ENCODE measurements around the gene PCSK6.

PCSK6 gene

DNA sequence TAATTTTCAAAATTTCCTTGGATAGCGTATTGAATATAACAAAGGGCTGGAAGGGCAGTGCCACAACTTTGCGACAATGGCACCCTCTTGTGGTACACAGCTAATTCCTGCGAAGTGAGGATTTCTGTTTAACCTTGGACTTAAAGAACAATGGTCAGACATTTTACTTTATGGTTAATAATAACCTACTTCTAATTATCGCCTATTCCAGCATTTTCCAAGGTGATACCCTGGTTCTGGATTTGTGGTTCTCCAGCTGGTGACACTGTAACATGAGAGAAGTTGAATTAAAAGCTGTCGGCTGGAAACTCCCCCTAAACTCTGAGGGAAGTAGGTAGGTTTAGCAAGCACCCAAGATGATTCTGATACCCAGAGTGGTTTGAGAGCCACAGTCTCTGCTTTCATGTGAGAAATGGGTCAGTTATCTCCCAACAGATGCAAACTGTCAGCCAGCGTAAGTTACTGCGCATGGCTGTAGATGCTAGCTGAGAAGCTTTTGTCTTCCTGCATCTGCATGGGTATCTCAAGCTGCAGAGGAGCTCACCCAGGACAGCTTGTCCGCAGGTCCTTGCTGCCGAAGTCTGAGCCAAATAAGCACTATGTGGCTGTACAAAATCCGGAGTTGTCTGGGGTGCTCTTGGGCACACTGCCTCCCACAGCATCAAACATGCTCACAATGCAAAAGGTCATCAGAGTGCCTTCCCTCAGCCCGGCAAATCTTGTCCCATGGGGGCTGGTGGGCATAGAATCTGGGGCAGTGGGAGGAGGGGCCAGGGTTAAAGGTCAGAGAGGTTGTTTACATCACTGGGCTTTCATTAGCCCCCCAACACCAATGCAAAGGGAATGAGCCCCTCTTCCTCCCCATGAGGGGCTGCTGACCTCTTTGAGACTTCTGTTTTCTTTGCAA is 231.0 kb downstream of the PCSK6 start:
- H3K27me3 Mint-ChIP-seq (ENCODE audit: low read depth) = peaks cover 3% of the 10 kb centered on the region
- no peaks in the 10 kb centered on the region for H3K9me3 Mint-ChIP-seq
- TF ChIP-seq, protein P1, sequence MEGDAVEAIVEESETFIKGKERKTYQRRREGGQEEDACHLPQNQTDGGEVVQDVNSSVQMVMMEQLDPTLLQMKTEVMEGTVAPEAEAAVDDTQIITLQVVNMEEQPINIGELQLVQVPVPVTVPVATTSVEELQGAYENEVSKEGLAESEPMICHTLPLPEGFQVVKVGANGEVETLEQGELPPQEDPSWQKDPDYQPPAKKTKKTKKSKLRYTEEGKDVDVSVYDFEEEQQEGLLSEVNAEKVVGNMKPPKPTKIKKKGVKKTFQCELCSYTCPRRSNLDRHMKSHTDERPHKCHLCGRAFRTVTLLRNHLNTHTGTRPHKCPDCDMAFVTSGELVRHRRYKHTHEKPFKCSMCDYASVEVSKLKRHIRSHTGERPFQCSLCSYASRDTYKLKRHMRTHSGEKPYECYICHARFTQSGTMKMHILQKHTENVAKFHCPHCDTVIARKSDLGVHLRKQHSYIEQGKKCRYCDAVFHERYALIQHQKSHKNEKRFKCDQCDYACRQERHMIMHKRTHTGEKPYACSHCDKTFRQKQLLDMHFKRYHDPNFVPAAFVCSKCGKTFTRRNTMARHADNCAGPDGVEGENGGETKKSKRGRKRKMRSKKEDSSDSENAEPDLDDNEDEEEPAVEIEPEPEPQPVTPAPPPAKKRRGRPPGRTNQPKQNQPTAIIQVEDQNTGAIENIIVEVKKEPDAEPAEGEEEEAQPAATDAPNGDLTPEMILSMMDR (IDR thresholded peaks at IDR 0.05; ENCODE audit: unreplicated experiment in 3 of 3) = peak; percentile 86 to 94 (median 86)
- H3K4me3 Mint-ChIP-seq = peak overlapping the region in 2 of 3 experiments; percentile 23 to 59
- no peaks in the 10 kb centered on the region for H3K36me3 Mint-ChIP-seq (ENCODE audit: low read depth)
- peak overlapping the region; percentile 13 to 89 (median 88) for H3K27ac Mint-ChIP-seq
- peaks cover 39% of the 10 kb centered on the region for H3K4me1 Mint-ChIP-seq

DNA sequence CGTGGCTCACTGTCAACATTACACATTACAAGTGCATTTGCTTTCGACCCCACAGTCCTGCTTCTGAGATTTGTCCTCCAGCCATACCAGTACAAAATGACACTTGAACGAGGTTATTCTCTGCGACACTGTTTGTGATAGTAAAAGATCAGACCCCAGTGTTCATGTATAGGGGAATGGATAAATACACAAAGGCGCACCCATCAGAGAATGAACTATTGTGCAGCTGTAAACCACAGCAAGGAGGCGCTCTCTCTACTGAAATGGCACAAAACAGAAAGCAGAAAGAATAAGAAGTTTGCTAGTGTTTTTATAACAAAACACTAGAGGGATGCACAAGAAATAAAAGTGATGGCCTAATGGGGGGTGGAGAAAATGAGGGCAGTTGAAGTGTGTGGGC is 232.8 kb downstream of the PCSK6 start:
- no peak overlapping the region for H3K4me3 Mint-ChIP-seq
- H3K27ac Mint-ChIP-seq = peak overlapping the region in 2 of 3 experiments; percentile 82 to 95
- no peaks in the 10 kb centered on the region for H3K36me3 Mint-ChIP-seq (ENCODE audit: low read depth)
- H3K27me3 Mint-ChIP-seq (ENCODE audit: low read depth) = peaks cover 3% of the 10 kb centered on the region
- H3K4me1 Mint-ChIP-seq = peaks cover 51% of the 10 kb centered on the region
- TF ChIP-seq, protein P1 (IDR thresholded peaks at IDR 0.05; ENCODE audit: unreplicated experiment in 3 of 3) = no peak
- no peaks in the 10 kb centered on the region for H3K9me3 Mint-ChIP-seq

DNA sequence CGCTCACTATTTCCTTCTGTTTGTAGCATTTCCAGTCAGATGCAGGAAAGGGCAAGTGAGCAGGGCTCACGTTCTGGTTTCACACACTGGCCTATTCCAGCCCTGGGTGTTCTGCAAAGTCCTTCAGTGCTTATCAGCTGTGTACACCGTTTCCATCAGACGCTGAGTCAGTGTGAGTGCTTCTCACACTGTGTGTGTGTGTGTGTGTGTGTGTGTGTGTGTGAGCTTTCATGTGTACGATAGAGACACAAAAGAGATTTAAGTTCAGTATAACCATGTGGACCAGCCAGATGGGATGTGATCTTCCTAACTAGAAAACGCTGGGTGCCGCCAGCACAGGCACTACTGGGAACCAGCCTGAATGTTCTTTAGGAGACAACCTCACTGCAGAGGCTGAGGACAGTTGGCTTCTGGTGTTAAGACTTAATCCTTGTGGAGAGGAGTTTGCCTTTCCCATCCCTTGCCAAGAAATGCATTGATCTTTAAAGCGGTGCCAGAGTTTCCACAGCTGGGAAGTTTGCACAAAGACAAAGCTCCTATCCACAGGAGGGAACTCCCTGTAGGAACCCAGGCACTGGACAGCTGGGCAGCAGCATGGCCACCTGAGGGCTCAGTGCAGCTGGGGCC is 233.8 kb downstream of the PCSK6 start:
- peaks cover 51% of the 10 kb centered on the region for H3K4me1 Mint-ChIP-seq
- H3K9me3 Mint-ChIP-seq = no peaks in the 10 kb centered on the region
- H3K27me3 Mint-ChIP-seq (ENCODE audit: low read depth) = peaks cover 3% of the 10 kb centered on the region
- peak overlapping the region; percentile 82 to 95 (median 93) for H3K27ac Mint-ChIP-seq
- H3K36me3 Mint-ChIP-seq (ENCODE audit: low read depth) = no peaks in the 10 kb centered on the region
- TF ChIP-seq, protein P1 (IDR thresholded peaks at IDR 0.05; ENCODE audit: unreplicated experiment in 3 of 3) = no peak
- H3K4me3 Mint-ChIP-seq = peak overlapping the region; percentile 4 to 69 (median 48)

DNA sequence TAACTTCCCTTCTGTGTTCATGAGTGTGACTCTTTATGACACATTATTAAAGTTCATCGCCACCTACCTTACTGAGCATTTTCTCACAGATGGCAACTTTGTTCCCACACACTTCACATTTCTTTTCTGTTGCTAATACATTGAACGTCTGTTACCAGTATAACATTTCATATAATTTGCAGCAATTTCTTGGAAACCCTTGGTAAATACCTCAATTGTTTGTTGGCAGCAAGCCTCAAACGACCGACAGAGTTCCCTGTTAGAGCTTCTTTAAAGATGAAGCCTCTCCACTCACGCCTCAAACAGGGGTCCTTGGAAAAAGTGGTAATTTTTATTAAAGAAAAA is 234.5 kb downstream of the PCSK6 start:
- peaks cover 3% of the 10 kb centered on the region for H3K36me3 Mint-ChIP-seq (ENCODE audit: low read depth)
- peaks cover 3% of the 10 kb centered on the region for H3K27me3 Mint-ChIP-seq (ENCODE audit: low read depth)
- no peaks in the 10 kb centered on the region for H3K9me3 Mint-ChIP-seq
- peak overlapping the region in 2 of 3 experiments; percentile 15 to 82 for H3K4me3 Mint-ChIP-seq
- H3K4me1 Mint-ChIP-seq = peaks cover 58% of the 10 kb centered on the region
- peak overlapping the region; percentile 82 to 95 (median 93) for H3K27ac Mint-ChIP-seq
- TF ChIP-seq, protein P1 (IDR thresholded peaks at IDR 0.05; ENCODE audit: unreplicated experiment in 3 of 3) = no peak

DNA sequence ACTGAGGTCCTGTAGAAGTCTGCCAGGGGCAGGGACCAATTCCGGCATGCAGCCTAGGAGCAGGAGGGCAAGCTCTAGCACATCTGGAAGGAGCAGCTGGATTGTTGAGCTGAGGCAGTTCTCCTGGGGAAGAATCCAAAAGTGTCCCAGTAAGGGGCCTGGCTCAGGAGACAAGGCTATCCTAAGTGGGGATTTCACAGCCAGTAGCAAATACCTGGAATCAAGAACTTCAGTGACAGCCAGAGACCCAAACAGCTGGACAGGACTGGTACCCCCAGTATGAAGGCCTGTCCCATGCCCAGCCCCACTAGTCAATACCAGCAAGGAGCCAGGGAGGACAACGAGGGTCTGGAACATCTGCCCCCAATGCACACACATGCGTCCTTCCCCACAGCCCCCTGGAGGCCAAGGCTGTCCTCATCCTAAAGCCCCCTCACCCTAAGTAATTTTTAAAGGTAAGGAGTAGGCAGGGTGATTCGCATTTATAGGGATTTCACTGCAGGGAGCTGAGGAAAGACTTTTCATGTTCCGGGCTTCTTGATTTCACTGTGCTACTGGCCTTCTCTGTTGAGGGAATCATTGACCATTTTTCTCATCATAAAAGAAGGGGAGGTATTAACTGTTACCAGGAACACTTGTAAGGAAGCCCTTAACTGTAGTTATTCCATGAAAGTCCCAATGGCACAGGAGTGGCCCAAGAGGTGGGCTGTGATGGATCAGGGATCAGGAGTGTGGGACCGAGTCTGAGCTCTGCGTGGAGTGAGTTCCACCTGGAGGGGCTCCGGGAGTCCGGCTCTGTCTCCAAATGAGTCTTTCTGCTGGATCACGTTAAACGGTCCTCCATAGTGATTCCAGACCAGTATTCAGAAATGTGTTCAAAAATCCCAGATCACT is 235.1 kb downstream of the PCSK6 start:
- Mint-ChIP-seq H3K9me3 (no peaks in the 10 kb centered on the region), H3K36me3 (ENCODE audit: low read depth) (peaks cover 3% of the 10 kb centered on the region), H3K27ac (peak overlapping the region in 2 of 3 experiments; percentile 93 to 95), H3K4me3 (peak overlapping the region; percentile 15 to 82 (median 19)), H3K27me3 (ENCODE audit: low read depth) (peaks cover 3% of the 10 kb centered on the region), H3K4me1 (peaks cover 62% of the 10 kb centered on the region)
- TF ChIP-seq, protein P1 (IDR thresholded peaks at IDR 0.05; ENCODE audit: unreplicated experiment in 3 of 3) = no peak

All from nephron (organoid).